HG02885 (cell line): ENCODE measurements around the gene NAA25.
"Not testable (repeated sequence)": the region's sequence is repeated elsewhere in the genome, so short reads cannot be mapped to it uniquely, and the experiment has no call there.

ENCODE experiments used
- ATAC-seq: cut with Tn5 transposase; IDR thresholded peaks from one replicate; pipeline ENCODE4 v1.9.1; 2021; ENCODE audit warnings: mild to moderate bottlenecking; ENCODE audit not compliant: unreplicated experiment, poor library complexity

The NAA25 gene

GRCh38 chr12:112087055-112087850, 21.3 kb downstream of the NAA25 start:
- ATAC-seq, result no peak

- no peak for ATAC-seq
Measured at GRCh38 chr12:112066566-112066965, 42.0 kb downstream of the NAA25 start.

- no peak for ATAC-seq
Measured at GRCh38 chr12:112063273-112063672, 45.3 kb downstream of the NAA25 start.

- ATAC-seq, result no peak
Measured at GRCh38 chr12:112061137-112061536, 47.4 kb downstream of the NAA25 start.

- ATAC-seq, result no peak
Measured at GRCh38 chr12:112049351-112049750, 59.2 kb downstream of the NAA25 start.

GRCh38 chr12:112046003-112046402, 62.6 kb downstream of the NAA25 start:
- no peak for ATAC-seq

GRCh38 chr12:112036614-112037013, 72.0 kb downstream of the NAA25 start:
- ATAC-seq, result not testable (repeated sequence)

GRCh38 chr12:112035219-112035785, 73.3 kb downstream of the NAA25 start:
- no peak for ATAC-seq

- ATAC-seq, result no peak
Measured at GRCh38 chr12:112032292-112032691, 76.3 kb downstream of the NAA25 start.

GRCh38 chr12:112031472-112031871, 77.1 kb downstream of the NAA25 start:
- no peak for ATAC-seq

GRCh38 chr12:112029301-112029700, 79.3 kb downstream of the NAA25 start:
- no peak for ATAC-seq

GRCh38 chr12:112025808-112026375, 82.7 kb downstream of the NAA25 start:
- no peak for ATAC-seq

GRCh38 chr12:112023759-112024396, 84.7 kb downstream of the NAA25 start:
- no peak for ATAC-seq

GRCh38 chr12:112022241-112023016, 86.2 kb downstream of the NAA25 start:
- no peak for ATAC-seq

GRCh38 chr12:112020947-112021457, 87.6 kb downstream of the NAA25 start:
- ATAC-seq, result no peak

- no peak for ATAC-seq
Measured at GRCh38 chr12:112018571-112019237, 89.9 kb downstream of the NAA25 start.

- ATAC-seq, result no peak
Measured at GRCh38 chr12:112017041-112017440, 91.5 kb downstream of the NAA25 start.

- ATAC-seq, result no peak
Measured at GRCh38 chr12:112015938-112016337, 92.6 kb downstream of the NAA25 start.

GRCh38 chr12:112013601-112014402, 94.8 kb downstream of the NAA25 start:
- peak; percentile 14 for ATAC-seq
